ENCODE measurements around the gene ZFYVE28.
A peak's percentile ranks its signal among the peaks of the same experiment; 100 is the strongest.

ZFYVE28 gene

DNA sequence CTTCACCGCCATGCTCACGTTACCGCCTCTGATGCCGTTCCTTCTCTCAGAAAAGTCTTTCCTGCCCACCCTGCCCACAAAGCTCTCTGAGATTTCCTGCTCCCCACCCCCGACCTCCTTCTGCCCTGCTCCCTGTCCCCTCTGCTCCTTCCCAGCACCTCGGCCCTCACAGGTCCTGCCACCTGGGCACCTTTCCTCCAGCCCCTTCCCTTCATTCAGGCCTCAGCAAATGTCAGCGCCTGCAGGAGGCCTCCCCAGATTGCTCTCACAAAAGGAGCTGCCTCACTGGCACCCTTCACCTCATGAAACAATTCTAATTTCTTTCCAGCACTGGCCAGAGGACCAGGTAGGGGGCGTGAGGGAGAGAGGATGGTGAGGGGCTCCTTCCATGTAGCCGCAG is 122.9 kb downstream of the ZFYVE28 start:
- FAIRE-seq = no peak
- DNase-seq (ENCODE audit: insufficient read length, low spot score) = no peak

DNA sequence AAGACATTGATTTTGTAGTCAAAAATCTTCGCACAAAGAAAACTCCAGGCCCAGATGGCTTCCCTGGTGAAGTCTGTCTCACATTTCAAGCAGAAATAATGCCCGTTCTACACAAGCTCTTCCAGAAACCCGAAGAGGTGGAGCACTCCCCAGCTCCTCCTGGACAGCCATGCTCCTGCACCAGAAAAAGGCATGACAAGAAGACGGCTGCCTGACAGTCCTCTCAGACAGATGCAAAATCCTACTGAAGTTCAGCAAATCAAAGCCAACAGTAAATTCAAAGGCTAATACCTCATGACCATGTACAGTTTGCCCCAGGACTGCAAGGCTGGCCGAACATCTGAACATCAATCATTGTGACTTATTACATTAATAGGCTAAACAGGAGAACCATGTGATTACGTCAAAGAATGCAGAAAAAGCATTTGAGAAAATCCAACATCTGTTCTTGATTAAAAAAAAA is 125.8 kb downstream of the ZFYVE28 start:
- peak; percentile 36 for DNase-seq (ENCODE audit: insufficient read length, low spot score)
- FAIRE-seq = no peak

DNA sequence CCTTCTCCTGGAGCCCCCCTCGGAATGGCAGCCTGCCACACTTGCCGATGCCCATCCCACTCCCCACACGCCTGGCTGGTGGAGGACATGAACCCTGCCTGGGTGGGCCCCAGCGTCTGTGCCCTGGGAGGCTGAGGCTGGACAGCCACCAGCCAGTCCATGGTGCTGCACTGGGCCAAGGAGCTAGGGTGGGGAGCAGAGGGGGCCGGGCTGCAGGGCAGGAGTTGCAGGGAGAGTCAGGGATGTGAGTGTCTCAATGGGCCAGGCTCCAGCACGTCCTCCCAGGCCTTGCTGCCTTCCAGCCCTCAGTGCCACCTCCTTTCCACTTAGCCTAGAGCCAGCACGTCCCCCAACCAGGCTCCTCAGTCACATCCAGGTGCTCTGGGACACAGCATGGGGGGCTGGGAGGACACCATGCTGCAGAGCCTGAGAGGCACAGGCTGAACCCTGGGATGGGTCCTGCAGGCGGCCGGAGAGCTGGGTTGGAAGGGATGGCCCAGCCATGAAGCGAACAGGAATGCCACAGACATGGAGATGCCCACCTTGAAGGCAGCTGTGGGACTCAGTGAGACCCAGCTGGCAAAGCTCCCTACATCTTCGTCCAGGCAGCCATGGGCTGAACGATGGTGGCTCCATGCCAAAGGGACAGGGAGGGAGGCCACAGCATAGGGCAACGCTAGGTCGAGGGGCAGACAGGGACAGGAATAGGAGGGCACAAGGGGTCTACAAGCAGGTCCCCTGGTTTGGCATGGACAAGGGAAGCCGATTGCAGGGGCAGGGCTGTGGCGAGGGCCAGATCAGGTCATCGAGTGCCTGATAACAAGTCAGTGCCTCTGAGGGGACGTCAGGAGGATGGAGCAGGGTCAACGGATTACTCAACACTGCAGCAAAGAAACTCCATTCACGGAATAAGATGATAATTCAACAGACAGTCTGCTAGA is 126.5 kb downstream of the ZFYVE28 start:
- FAIRE-seq (no peak), DNase-seq (ENCODE audit: insufficient read length, low spot score) (no peak)

DNA sequence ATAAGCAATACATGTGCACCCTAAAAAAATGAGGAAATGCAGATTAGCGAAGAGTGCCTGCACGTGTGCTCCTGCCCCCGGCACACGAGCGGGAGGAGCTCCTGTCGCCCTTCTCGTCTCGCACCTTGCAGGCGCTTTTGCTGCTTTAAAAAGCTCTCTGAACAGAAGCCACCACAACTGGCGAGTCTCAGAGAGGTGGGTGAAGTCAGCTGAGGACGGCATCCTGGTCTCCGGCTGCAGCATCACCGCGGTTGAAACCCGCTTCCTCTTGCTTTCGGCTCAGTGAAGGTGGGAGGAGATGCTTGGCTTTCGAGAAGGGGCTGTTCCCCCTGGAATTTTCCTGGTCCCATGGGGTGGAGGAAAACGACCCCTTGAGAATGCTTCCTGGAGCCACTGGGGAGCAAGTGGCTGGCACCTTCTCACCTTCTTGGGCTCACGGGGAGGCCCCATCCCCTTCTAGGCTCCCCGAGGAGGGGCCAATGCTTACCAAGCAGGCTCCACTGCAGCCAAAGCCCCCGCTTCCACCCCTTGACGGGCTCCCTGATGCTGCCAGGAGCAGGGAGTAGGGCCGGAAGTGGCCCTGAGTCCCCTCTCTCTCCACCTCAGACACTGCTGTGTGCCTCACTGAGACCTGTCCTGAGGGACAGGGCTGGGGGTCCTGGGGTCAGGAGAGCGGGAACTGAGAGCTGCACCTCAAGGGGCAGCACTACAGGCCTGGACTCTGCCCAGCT is 127.3 kb downstream of the ZFYVE28 start:
- no peak for FAIRE-seq
- no peak for DNase-seq (ENCODE audit: insufficient read length, low spot score)

DNA sequence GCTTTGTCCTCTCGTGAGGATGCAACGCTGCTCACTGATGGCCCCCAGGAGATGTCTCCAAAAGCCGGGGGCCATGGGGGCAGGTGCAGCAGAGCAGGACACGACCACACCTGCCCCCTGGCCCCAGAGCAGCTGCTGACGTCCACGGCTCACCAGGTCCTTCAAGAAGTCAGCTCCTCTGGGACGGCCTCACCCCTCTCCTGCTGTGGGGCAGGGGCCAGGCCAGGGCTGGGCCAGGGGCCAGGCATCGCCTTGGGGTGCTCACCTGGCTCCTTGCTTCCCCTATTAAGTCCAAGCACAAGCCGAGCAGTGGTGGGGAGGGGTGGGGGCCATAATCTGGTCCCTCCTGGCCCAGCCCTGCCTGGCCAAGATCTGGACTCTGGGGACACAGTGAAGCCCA is 128.0 kb downstream of the ZFYVE28 start:
- no peak for FAIRE-seq
- no peak for DNase-seq (ENCODE audit: insufficient read length, low spot score)

DNA sequence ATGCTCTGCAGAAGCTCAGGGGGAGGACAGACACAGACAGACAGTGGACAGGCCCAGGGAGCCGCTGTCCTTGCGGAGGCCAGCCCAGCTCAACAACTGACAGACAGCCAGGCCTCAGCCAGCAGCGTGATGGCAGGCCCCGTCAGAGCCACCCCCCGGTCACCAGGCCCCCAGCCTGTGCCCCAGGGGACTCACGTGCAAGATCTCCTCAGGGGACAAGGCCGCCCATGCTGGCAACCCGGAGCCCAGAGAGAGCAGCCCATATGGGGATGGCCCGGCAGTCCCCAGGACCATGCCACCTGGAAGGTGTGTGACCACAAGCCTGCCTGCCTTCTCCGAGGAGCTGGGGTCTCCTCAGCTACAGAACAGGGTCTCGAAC is 128.5 kb downstream of the ZFYVE28 start:
- DNase-seq (ENCODE audit: insufficient read length, low spot score) (no peak), FAIRE-seq (no peak)

DNA sequence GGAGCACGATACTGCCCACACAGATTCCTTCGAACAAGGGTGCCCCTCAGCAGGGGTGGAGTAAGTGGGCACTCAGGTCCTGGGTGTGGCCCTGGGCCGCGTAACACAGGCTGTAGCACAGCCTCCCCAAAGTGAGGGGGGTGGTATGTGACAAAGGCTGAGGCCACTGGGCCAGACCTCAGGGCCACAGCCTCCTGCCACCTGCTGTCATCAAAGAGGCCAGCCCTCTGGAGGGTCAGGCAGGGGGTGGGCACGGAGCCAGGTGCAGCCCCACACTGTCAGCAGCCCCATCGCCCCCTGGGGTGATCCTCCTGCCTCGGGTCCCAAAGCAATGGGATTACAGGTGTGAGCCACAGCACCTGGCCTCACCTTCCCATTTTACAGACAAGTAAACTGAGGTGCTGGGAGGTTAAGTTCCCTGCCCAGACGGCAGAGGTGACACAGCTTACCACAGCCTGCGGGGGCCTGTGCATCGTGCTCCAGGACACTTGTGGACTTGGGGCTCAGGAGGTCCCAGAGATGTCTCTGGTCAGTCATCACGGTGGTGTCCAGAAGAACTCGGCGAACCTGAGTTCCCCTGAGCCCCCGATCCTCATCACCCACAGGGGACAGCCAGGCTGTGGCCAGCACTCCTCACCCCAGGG is 129.0 kb downstream of the ZFYVE28 start:
- FAIRE-seq = no peak

DNA sequence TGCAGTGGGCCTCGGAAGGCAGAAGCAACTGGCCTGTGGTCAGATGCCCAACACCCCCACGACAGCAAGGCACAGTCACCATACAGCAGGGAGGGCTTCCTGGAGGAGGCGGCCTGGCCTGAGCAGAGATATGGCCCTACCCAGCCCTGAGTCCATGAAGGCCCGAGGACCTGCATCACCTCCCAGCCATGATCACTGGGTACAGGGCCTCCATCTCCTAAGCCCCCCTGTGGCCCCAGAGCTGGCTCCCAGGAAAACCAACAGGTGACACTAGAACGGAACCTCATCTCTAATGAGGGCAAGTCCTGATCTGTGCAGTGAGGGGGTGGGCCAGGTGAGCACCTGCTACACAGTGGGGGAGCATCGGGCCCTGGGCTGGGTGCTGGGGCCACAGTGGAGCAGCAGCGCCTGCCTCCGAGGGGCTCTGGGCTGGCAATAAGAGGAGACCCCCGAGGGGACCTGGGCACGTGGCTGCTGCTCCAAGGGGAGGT is 130.3 kb downstream of the ZFYVE28 start:
- FAIRE-seq (no peak), DNase-seq (ENCODE audit: insufficient read length, low spot score) (no peak)

More for the DNA sequence above, 129.0 kb downstream of the ZFYVE28 start:
- no peak for DNase-seq (ENCODE audit: insufficient read length, low spot score)

DNA sequence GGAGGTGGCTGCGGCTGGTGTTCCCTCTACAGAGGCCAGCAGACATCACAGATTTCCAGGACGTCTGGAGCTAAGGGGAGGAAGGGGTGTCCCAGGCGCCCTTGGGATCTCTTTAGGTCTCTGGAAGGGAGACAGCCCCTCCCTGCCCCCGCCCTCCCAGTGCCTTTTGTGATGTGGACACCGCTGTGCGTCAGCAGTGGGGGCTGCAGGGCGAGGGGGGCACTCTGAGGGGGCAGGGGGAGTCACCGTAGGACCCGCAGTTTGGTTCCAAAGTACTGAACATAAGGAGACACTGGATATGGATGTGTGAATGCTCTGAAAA is 130.9 kb downstream of the ZFYVE28 start:
- FAIRE-seq (no peak), DNase-seq (ENCODE audit: insufficient read length, low spot score) (no peak)

DNA sequence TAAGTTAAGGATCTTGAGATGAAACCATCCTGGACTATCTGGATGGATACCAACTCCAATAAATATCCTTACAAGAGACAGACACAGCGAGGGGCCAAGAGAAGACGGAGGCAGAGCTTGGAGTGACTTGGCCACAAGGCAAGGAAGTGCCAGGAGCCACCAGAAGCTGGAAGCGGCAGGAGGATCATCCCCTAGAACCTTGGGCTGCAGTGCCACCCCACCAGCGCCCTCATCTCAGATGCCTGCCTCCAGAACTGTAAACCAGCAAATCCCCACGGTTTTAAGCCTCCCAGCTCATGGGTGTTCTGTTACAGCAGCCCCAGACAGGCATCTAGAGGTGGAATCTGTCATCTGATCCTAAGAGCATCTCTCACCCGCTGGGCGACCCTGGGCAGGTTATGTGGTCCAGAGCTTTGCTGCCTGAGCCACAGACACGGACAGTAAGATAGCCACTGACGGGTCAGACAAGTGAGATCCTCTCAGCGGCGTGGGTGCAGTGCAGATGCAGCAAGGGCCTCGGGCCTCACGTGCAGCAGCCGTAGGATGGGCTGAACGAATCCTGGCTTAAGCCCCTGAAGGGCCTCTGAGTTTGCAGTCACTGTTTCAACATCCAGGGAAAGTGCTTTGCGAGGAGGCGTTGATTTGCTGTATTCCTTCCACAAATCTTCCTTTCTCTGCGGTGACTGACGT is 131.4 kb downstream of the ZFYVE28 start:
- no peak for FAIRE-seq
- no peak for DNase-seq (ENCODE audit: insufficient read length, low spot score)

DNA sequence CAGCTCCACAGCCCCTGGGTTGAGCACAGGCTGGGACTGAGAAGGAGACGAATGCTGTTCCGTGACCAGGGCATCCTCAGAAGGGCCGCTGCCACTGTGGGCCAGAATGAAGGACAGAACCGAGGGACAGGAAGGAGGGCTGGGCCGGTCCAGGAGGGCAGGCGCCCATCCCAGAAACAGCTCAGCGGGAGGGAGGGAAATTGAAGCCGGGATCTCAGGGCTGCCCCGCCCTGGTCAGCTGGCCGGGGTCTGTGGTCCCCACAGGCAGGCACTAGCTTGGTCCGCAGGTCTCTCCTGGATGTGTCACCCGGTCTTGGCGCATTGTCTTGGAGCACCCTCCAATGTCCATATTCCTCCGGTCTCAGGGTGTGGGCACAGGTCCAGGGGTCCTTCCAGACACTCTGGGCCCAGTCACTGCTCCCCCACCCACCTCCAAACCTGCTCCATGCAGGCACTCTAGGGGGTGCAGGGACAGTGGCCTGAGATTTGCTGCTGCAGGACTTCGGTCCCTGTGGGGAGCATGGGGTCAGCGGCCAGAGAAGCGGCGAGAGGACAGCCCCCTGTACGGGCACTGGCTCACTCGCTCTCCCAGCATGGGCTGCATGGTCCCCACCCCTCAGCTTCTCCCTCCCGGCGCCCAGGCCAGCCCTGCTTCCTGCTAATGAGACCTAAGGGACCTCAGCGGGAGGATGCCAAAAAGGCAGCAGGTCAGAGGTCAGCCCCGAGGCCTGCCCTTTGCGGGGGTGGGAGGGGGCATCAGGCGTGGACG is 132.6 kb downstream of the ZFYVE28 start:
- DNase-seq (ENCODE audit: insufficient read length, low spot score) = no peak
- no peak for FAIRE-seq

DNA sequence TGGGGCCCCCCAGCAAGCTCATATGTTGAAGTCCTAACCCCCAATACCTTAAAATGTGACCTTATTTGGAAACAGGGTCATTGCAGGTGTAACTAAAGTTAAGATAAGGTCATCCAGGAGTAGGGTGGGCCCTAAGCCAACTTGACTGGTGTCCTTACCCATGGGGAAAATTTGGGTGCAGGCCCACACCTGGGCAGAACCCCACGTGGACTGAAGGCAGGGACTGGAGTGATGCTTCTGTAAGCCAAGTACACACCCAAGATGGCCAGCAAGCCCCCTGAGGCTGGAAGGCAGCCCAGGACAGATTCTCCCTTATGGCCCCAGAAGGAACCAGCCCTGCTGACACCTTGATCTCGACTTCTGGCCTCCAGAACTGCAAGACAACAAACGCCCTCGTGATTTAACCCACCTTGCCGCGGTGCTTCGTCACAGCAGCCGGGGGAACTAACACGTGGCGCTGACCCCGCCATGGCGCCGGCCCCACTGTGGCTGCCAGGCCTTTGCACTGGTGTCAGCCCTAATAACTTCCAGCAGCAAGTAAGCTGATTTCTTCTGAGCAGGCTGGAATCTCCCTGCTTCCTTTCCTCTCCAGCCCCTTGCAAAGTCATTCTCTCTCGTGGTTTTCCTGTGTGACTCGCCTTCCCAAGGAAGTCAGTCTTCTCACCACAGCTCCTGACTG is 133.4 kb downstream of the ZFYVE28 start:
- DNase-seq (ENCODE audit: insufficient read length, low spot score) (peak; percentile 29), FAIRE-seq (no peak)

DNA sequence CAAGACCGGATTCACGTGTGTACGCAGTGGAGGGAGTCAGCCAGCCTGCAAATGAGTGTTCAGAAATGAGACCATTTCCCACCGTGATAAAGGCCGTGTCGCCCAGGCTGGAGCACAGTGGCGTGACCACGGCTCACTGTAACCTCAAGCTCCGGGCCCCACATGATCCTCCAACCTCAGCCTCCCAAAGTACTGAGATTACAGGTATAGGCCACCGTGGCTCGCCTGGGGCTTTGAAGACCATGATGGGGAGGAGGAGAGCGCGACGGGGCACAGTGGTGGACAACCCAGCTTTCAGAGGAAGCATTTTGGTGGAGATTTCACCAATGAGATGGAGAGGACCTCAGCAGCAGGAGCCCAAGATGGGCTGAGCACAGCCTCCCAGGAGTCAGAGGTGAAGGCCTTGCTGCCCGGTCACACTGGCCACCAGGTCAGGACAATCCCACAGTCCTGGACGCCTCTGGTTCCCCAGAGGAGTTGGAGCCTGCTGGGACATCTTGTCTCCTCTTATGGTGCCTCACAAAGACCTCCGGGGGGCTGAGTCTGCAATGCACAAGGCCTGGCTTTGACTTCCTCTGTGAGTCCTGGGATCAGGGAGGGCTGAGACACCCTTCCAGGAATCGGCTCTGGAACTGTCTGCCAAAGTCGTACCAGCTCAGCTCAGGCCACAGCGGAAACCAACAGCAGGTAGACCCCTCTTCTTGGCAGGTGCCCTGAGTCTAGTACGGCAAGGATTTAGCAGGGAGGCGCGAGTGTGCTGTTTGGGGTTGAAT is 134.1 kb downstream of the ZFYVE28 start:
- FAIRE-seq = no peak

DNA sequence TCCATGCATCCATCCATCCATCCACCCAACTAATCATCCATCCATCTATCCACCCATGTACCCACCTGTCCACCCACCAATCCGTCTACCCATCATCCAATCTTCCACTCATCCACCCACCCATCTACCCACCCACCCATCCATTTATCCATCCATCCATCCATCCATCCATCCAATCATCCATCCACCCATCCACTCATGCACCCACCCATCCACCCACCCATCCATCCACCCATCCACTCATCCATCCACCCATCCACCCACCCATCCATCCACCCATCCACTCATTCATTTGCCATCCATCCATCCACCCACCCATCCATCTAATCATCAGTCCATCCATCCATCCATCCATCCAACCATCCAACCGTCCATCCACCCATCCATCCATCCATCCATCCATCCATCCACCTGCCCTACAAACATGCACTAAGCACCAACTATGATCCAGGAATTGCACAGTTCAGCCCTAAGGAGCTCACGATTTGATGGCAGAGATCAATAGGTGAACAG is 135.2 kb downstream of the ZFYVE28 start:
- no peak for DNase-seq (ENCODE audit: insufficient read length, low spot score)
- peak; percentile 44 for FAIRE-seq

More for the DNA sequence above, 134.1 kb downstream of the ZFYVE28 start:
- no peak for DNase-seq (ENCODE audit: insufficient read length, low spot score)

DNA sequence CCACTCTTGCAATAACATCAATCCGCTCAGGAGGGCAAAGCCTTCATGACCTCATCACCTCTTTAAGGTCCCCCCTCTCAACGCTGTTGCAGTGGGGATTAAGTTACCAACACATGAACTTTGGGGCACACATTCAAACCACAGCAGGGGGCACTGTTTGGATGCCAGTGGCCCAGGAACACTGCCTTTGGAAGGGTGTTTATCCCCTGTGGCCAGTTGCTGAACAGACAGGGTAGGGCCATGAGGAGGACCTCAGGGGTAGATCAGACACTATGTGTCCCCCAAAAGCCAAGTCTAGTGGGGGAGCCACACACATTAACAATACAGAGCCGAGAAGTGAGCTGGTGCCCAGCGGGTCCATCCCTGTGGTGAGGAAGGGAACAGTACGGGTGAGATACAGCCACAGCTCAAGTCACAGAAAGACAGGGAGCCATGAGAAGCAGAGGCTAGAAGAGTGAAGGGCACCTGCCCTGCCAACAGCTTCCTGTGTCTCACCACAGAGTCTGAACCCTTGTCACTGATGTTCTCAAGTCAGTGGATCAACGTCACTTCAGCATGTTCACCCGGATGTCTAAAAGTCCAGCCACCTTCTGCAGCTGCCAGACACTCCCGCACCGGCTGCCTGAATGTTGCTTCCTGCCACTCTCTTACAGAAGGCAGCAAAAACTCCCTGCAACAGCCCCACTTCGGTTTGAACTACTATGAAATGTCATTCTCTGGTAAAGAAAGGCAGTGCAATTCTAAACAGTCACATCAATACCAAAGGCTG is 136.7 kb downstream of the ZFYVE28 start:
- FAIRE-seq = no peak
- DNase-seq (ENCODE audit: insufficient read length, low spot score) = no peak

DNA sequence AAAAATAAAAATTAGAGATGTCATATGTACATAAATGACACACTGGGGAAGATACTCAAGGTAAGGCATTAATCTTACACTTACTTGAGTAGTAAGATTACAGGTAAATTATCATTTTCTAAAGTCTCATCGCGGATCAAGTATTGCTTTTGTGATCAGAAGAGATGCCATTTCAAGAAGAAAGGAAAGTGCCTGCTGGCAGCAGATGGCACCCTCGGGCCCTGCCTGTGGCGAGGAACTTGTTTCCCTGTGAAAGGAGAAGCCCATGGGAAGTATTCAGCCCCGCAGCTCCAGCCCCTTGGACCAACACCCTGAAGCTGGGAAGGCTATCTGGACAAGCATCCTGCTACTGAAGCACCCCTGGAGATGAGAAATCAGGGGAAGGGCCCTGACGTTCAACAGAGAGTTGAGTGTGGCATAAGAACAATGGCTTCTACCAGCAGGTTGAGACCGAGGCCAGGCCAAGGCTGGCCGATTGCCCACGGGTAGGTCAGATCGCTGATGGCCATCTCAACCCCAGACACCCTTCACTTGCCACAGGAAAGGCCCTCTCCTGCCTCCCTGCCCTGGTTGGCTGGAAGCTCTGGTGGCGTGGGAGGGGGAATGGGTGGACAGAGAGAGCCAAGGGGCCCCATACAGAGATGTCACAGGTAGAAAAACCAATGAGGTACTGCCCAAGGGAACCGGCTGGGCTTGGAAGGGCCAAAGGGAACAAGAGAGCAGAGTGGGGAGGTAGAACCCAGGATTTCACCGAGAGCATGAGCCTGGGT is 137.7 kb downstream of the ZFYVE28 start:
- no peak for DNase-seq (ENCODE audit: insufficient read length, low spot score)
- no peak for FAIRE-seq

DNA sequence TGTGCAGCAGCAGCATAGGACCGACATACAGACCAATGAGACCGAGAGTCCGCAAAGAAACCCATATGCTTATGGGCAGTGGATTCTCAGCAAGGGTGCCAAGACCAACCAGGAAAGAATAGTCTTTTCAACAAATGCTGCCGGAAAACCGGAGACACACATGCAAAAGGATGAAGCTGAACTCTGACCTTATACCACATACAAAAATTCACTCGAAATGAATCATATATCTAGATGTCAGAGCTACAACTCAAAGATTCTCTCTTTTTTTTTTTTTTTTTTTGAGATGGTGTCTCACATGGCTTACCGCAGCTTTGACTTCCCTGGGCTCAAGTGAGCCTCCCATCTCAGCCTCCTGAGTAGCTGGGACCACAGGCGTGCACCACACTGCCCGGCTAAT is 140.5 kb downstream of the ZFYVE28 start:
- DNase-seq (ENCODE audit: insufficient read length, low spot score) = no peak
- FAIRE-seq = no peak

Measured in HTR-8/SVneo (cell line).